K562 (cell line): ENCODE data around the gene SPEG. TPM values are rescaled to one million over a fixed set of nuclear protein-coding genes. Genes with fewer than 3 reads are reported as not detected.

ENCODE experiments used
- ATAC-seq: fragments of 200-7000 bp; cut with Tn5 transposase; 3 replicates; pipeline ENCODE4 v1.9.1; 2020; ENCODE audit warnings: moderate library complexity
- BruUV-seq: library from RNA; stranded (reverse); fragments of 400-500 nt; replicated peaks from 2 replicates; lab custom pipeline; 2021; lab: Mats Ljungman, UMichigan
- CTCF ChIA-PET: fragments of 300-600 bp; formaldehyde crosslinking; extraction: SDS; loops from one replicate; lab custom pipeline; 2021; ENCODE audit warnings: low intra/inter-chr PET ratio; lab: Yijun Ruan, JAX
- POLR2A ChIA-PET: fragments of 300-600, 350-650 bp; sonication (Branson Sonifier 250); formaldehyde crosslinking; extraction: SDS; loops from one replicate; lab custom pipeline; 2021; ENCODE audit warnings: antibody characterized with exemption, inconsistent platforms; lab: Yijun Ruan, JAX
- DNase-seq, 4 experiments: peaks; one replicate each; pipeline versions ENCODE4 v3.0.0 to v3.0.0-alpha.2; 2011 to 2018; ENCODE audit warnings: low spot score in 3 of 4, mixed read lengths in 3 of 4; ENCODE audit errors: extremely low read depth in 1 of 4
- FAIRE-seq: peaks from 2 replicates; lab custom pipeline; 2011; peaks lifted over from hg19 to GRCh38; lab: Jason Lieb, UNC
- H2AFZ ChIP-seq: 2 replicates; pipeline ENCODE4 v1.6.0; 2011; ENCODE audit warnings: low read depth, low read length, control low read depth, inconsistent platforms
- H3K27ac ChIP-seq: fragments of 200-600 bp; 3 replicates; pipeline ENCODE4 v1.8.0; 2011; ENCODE audit warnings: low read depth, mild to moderate bottlenecking, control low read depth, inconsistent platforms, low read length, moderate library complexity, mixed read lengths; ENCODE audit errors: extremely low read depth
- H3K27me3 ChIP-seq, 2 experiments: fragments of 300-600 bp in 1 of 2; 2 replicates in 1 of 2; 3 replicates in 1 of 2; pipeline versions ENCODE4 v1.6.0 to v1.8.0; 2011; ENCODE audit warnings: inconsistent platforms in 2 of 2, low read length in 2 of 2, mild to moderate bottlenecking in 1 of 2, mixed read lengths in 1 of 2, moderate library complexity in 1 of 2; ENCODE audit not compliant: control insufficient read depth in 2 of 2, insufficient read depth in 2 of 2
- H3K36me3 ChIP-seq: fragments of 300-600 bp; 3 replicates; pipeline ENCODE4 v1.8.0; 2011; ENCODE audit warnings: mild to moderate bottlenecking, low read length, inconsistent platforms; ENCODE audit not compliant: control insufficient read depth, insufficient read depth
- H3K4me1 ChIP-seq, 2 experiments: fragments of 200-600 bp in 1 of 2; replicated peaks in 1 of 2; 2 replicates in 1 of 2; 3 replicates in 1 of 2; pipeline versions ENCODE4 v1.5.1 to v1.8.0; 2011; ENCODE audit warnings: inconsistent platforms in 2 of 2, low read length in 2 of 2, mild to moderate bottlenecking in 1 of 2, mixed read lengths in 1 of 2, moderate library complexity in 1 of 2; ENCODE audit not compliant: control insufficient read depth in 2 of 2, insufficient read depth in 2 of 2
- H3K4me2 ChIP-seq: 2 replicates; pipeline ENCODE4 v1.6.1; 2011; ENCODE audit warnings: low read length, control low read depth, inconsistent platforms, mixed read lengths; ENCODE audit not compliant: insufficient read depth
- H3K4me3 ChIP-seq: fragments of 200-600 bp; sonication (generic), shearing (Covaris generic); 2 replicates; pipeline ENCODE4 v1.5.1; 2016; ENCODE audit warnings: control low read depth, inconsistent platforms
- H3K79me2 ChIP-seq: fragments of 200-600 bp; 3 replicates; pipeline ENCODE4 v1.8.0; 2011; ENCODE audit warnings: low read length, inconsistent platforms; ENCODE audit not compliant: control insufficient read depth, insufficient read depth
- H3K9ac ChIP-seq, 2 experiments: 2 replicates each; pipeline versions ENCODE4 v1.6.0 to v1.6.1; 2011; ENCODE audit warnings: low read depth in 2 of 2, low read length in 2 of 2, control low read depth in 1 of 2, inconsistent platforms in 1 of 2, mild to moderate bottlenecking in 1 of 2, mixed read lengths in 1 of 2; ENCODE audit not compliant: insufficient read depth in 1 of 2
- H3K9me1 ChIP-seq: one replicate; pipeline ENCODE4 v1.6.0; 2011; ENCODE audit warnings: inconsistent platforms, mild to moderate bottlenecking, low read length, moderate library complexity; ENCODE audit not compliant: control insufficient read depth, insufficient read depth
- H3K9me3 ChIP-seq: replicated peaks from 2 replicates; pipeline ENCODE4 v1.5.1; 2011; ENCODE audit warnings: low read depth, low read length, inconsistent platforms; ENCODE audit not compliant: control insufficient read depth, insufficient read depth
- H4K20me1 ChIP-seq: replicated peaks from 2 replicates; pipeline ENCODE4 v1.6.1; 2011; ENCODE audit warnings: low read length, inconsistent platforms, mixed read lengths; ENCODE audit not compliant: control insufficient read depth, insufficient read depth
- ARHGAP35 ChIP-seq: fragments of 450-650 bp; IDR thresholded peaks from 2 replicates; pipeline ENCODE4 v1.6.1; 2018; ENCODE audit not compliant: partially characterized antibody
- EGR1 ChIP-seq: fragments of 450-650 bp; conservative IDR thresholded peaks from 2 replicates; pipeline ENCODE4 v1.6.1; 2017; ENCODE audit warnings: mild to moderate bottlenecking
- FOXJ3 ChIP-seq: sonication (generic); formaldehyde crosslinking; IDR thresholded peaks from 2 replicates; pipeline ENCODE4 v1.4.0; 2020; ENCODE audit warnings: mild to moderate bottlenecking, missing genetic modification reagents
- FOXM1 ChIP-seq, 2 experiments: fragments of 450-650 bp in 1 of 2; sonication (generic) in 1 of 2; formaldehyde crosslinking in 1 of 2; IDR thresholded peaks; 2 replicates each; pipeline versions ENCODE4 v1.6.1 to v1.9.0; 2017 to 2022; ENCODE audit warnings: low read depth in 2 of 2, mild to moderate bottlenecking in 2 of 2, missing genetic modification reagents in 1 of 2, moderate library complexity in 1 of 2
- RBFOX2 ChIP-seq: fragments of 200-400 bp; formaldehyde crosslinking; IDR thresholded peaks from 2 replicates; pipeline ENCODE4 v1.6.1; 2017; ENCODE audit warnings: low read depth, mild to moderate bottlenecking, low read length, moderate library complexity
- RBM39 ChIP-seq: fragments of 200-400 bp; formaldehyde crosslinking; optimal IDR thresholded peaks from 2 replicates; pipeline ENCODE3; 2018; ENCODE audit warnings: low read depth, low read length
- ZC3H11A ChIP-seq: IDR thresholded peaks from 2 replicates; pipeline ENCODE4 v1.6.1; 2012; ENCODE audit warnings: low read depth, low read length, improper control_type of control experiment
- ZNF77 ChIP-seq: fragments of 250-450 bp; sonication (Bioruptor Pico); IDR thresholded peaks from 2 replicates; pipeline ENCODE4 v1.5.0; 2020
- WGBS: fragments of 100-300 bp; shearing (Covaris generic); methylation state at CpG from one replicate; pipeline ENCODE4 v1.1.6; 2016; ENCODE audit warnings: low coverage, mixed read lengths; ENCODE audit not compliant: insufficient coverage; ENCODE audit errors: missing lambda C conversion rate; 5-methylcytosine and 5-hydroxymethylcytosine counted together
- in situ Hi-C: fragments of 300-500 bp; cut with MboI; formaldehyde crosslinking; loops from 4 replicates; pipeline ENCODE4 v1.15.0; 2018; ENCODE audit warnings: inconsistent platforms, mixed read lengths
- intact Hi-C: fragments of 100-400 bp; cut with micrococcal nuclease; formaldehyde crosslinking; loops from 2 replicates; pipeline ENCODE4 v1.14.2; 2022
- polyA plus RNA-seq, 8 experiments: library from polyadenylated mRNA; depleted of rRNA in 4 of 8; stranded (reverse) in 5 of 8; unstranded in 3 of 8; fragments of >200 nt; fragmentation: Nextera tagmentation in 2 of 8; fragmentation: Illumina TruSeq in 1 of 8; extraction: Ambion mirVana in 2 of 8; extraction: Trizol in 1 of 8; gene quantifications; 2 replicates each; pipeline versions ENCODE4 v1.2.1 to v1.2.3, GENCODE V29; 2011 to 2014; ENCODE audit warnings: inconsistent platforms in 1 of 8, missing spikeins in 1 of 8
- total RNA-seq, 7 experiments: library from RNA; depleted of rRNA in 6 of 7; stranded (reverse); fragments of >200 nt in 6 of 7; fragmentation: Illumina TruSeq in 2 of 7; extraction: Trizol in 2 of 7; gene quantifications; 2 replicates each; pipeline versions ENCODE4 v1.2.1 to v1.2.3, GENCODE V29; 2011 to 2021; ENCODE audit warnings: low replicate concordance in 1 of 7
- TF ChIP-seq, protein P1 (sequence below): fragments of 150-350 bp; conservative IDR thresholded peaks from 2 replicates; pipeline ENCODE4 v1.6.1; 2014; ENCODE audit warnings: low read length

Gene SPEG
- total and polyA plus RNA-seq, 9 of the 15 experiments (the other 6 are each of a cell fraction or from before 2014, with no cell fraction given), result 0.49 to 8.7 (median 3.0) TPM

- Histone ChIP-seq H2AFZ (no peak overlapping the region), H4K20me1 (no peaks in the 10 kb centered on the region), H3K79me2 (no peaks in the 10 kb centered on the region), H3K27ac (no peak overlapping the region), H3K4me3 (no peak overlapping the region), H3K27me3 (no peaks in the 10 kb centered on the region), H3K9me1 (no peaks in the 10 kb centered on the region), H3K36me3 (no peaks in the 10 kb centered on the region), H3K4me1 (peaks cover 7 to 43% of the 10 kb centered on the region in 2 experiments; a peak in 4 of 5 replicates), H3K9ac (no peak overlapping the region; a peak in 1 of 4 replicates)
- ChIA-PET CTCF (no interaction called here), POLR2A (no interaction called here)
- no TSS peak for BruUV-seq
- intact Hi-C loops (no loop called here), in situ Hi-C loops (no loop called here)
- no peak for FAIRE-seq
- no peak for ATAC-seq
- DNase-seq, result no peak
- WGBS, result 59% methylated on average over 22 of the region's 23 CpGs
- TF ChIP-seq RBFOX2, result 0 out of 2 replicates have a peak, but pooled peaks have one; percentile 30
- no peak for TF ChIP-seq ZC3H11A
- TF ChIP-seq, all 486 proteins: peak for 1
- Histone ChIP-seq H3K4me2 (no peak overlapping the region), H3K9me3 (no peaks in the 10 kb centered on the region)
These were observed 10.0 kb downstream of the SPEG start for GRCh38 chr2:219444566-219445091.

- Histone ChIP-seq H3K9me1 (no peaks in the 10 kb centered on the region), H3K27me3 (no peaks in the 10 kb centered on the region), H3K4me3 (no peak overlapping the region), H3K9me3 (no peaks in the 10 kb centered on the region), H4K20me1 (no peaks in the 10 kb centered on the region), H3K79me2 (no peaks in the 10 kb centered on the region), H3K27ac (no peak overlapping the region), H3K4me1 (peaks cover 7 to 43% of the 10 kb centered on the region in 2 experiments; a peak in 4 of 5 replicates), H2AFZ (no peak overlapping the region), H3K36me3 (no peaks in the 10 kb centered on the region), H3K9ac (peak overlapping the region in 1 of 2 experiments; percentile 35; a peak in 2 of 4 replicates), H3K4me2 (no peak overlapping the region)
- BruUV-seq, result no TSS peak
- CTCF ChIA-PET, result no interaction called here
- intact Hi-C loops (no loop called here), in situ Hi-C loops (no loop called here)
- no peak for FAIRE-seq
- POLR2A ChIA-PET, result no interaction called here
- TF ChIP-seq RBM39, result no peak
- TF ChIP-seq FOXJ3 (CRISPR knock-in tag), result no peak
- no peak for TF ChIP-seq ZNF77 (CRISPR knock-in tag)
- no peak for TF ChIP-seq ARHGAP35
- TF ChIP-seq, protein P1, sequence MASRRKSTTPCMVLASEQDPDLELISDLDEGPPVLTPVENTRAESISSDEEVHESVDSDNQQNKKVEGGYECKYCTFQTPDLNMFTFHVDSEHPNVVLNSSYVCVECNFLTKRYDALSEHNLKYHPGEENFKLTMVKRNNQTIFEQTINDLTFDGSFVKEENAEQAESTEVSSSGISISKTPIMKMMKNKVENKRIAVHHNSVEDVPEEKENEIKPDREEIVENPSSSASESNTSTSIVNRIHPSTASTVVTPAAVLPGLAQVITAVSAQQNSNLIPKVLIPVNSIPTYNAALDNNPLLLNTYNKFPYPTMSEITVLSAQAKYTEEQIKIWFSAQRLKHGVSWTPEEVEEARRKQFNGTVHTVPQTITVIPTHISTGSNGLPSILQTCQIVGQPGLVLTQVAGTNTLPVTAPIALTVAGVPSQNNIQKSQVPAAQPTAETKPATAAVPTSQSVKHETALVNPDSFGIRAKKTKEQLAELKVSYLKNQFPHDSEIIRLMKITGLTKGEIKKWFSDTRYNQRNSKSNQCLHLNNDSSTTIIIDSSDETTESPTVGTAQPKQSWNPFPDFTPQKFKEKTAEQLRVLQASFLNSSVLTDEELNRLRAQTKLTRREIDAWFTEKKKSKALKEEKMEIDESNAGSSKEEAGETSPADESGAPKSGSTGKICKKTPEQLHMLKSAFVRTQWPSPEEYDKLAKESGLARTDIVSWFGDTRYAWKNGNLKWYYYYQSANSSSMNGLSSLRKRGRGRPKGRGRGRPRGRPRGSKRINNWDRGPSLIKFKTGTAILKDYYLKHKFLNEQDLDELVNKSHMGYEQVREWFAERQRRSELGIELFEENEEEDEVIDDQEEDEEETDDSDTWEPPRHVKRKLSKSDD, result no peak
- TF ChIP-seq EGR1, result no peak
- TF ChIP-seq FOXM1 (IDR thresholded peaks at IDR 0.05; ENCODE audit: low read depth), result no peak
- no peak for TF ChIP-seq FOXM1 (CRISPR knock-in tag; IDR thresholded peaks at IDR 0.05; ENCODE audit: low read depth)
- ATAC-seq, result no peak
- WGBS, result 24% methylated on average over 5 of the region's 5 CpGs
- no peak for DNase-seq
These were observed 10.6 kb downstream of the SPEG start for GRCh38 chr2:219445220-219445640.
